Aorta (tissue), 5 donors: Measurements from ENCODE around the gene SP8. TPM values are rescaled to one million over a fixed set of nuclear protein-coding genes. Genes with fewer than 3 reads are reported as not detected.

ENCODE experiments used
- ATAC-seq: fragments of 200-7000 bp; cut with Tn5 transposase; one replicate; pipeline ENCODE4 v1.9.1; 2022; ENCODE audit warnings: moderate library complexity; ENCODE audit not compliant: low FRiP score
- DNase-seq, 2 donors: peaks; one replicate each; pipeline ENCODE4 v3.0.0-alpha.2; 2020
- H3K27ac ChIP-seq, 2 donors: one replicate each; pipeline ENCODE4 v1.5.1; 2013; ENCODE audit warnings: low read length in 2 of 2, mild to moderate bottlenecking in 2 of 2, moderate library complexity in 2 of 2, control low read depth in 1 of 2, inconsistent platforms in 1 of 2, low read depth in 1 of 2
- H3K27me3 ChIP-seq, 2 donors: one replicate each; pipeline ENCODE4 v1.6.1; 2013; ENCODE audit warnings: control low read depth in 1 of 2, low read length in 1 of 2, mild to moderate bottlenecking in 1 of 2, moderate library complexity in 1 of 2; ENCODE audit not compliant: insufficient read depth in 2 of 2, control insufficient read depth in 1 of 2
- H3K36me3 ChIP-seq, 2 donors: one replicate each; pipeline ENCODE4 v1.6.1; 2013; ENCODE audit warnings: control low read depth in 1 of 2, low read length in 1 of 2, mild to moderate bottlenecking in 1 of 2; ENCODE audit not compliant: insufficient read depth in 2 of 2, control insufficient read depth in 1 of 2
- H3K4me1 ChIP-seq, 2 donors: one replicate each; pipeline ENCODE4 v1.6.1; 2013; ENCODE audit warnings: low read length in 2 of 2, control low read depth in 1 of 2, mild to moderate bottlenecking in 1 of 2, moderate library complexity in 1 of 2; ENCODE audit not compliant: insufficient read depth in 2 of 2, control insufficient read depth in 1 of 2
- H3K4me3 ChIP-seq, 2 donors: one replicate each; pipeline ENCODE4 v1.5.1; 2013; ENCODE audit warnings: low read length in 2 of 2, control low read depth in 1 of 2, mild to moderate bottlenecking in 1 of 2
- H3K9me3 ChIP-seq: one replicate; pipeline ENCODE4 v1.6.1; 2013; ENCODE audit warnings: mild to moderate bottlenecking, low read length; ENCODE audit not compliant: control insufficient read depth
- WGBS, 2 donors: extraction: QIAGEN DNeasy Blood & Tissue Kit; methylation state at CpG; one replicate each; pipeline ENCODE4 v1.1.7; 2013; 5-methylcytosine and 5-hydroxymethylcytosine counted together
- intact Hi-C, 2 donors: fragments of 100-400 bp; cut with DNase I; formaldehyde crosslinking; loops; one replicate each; pipeline versions ENCODE4 v1.14.2 to v1.15.0; 2022
- polyA plus RNA-seq, 2 donors: library from polyadenylated mRNA; stranded (reverse); fragments of 200-250 nt; gene quantifications; one replicate each; pipeline ENCODE4 v1.2.3, GENCODE V29; 2013
- total RNA-seq, 2 donors: library from RNA; stranded (reverse); fragmentation: NEBNext Ultra II Directional; extraction: Animal tissue kit (Norgen Biotek cat#: 25700); gene quantifications; one replicate each; pipeline ENCODE4 v1.2.1, GENCODE V29; 2021
- donor health status: healthy with polysubstance abuse.
- donor health status: Bipolar disorder and iron deficiency.
- donor health status: DM: no; HTN: no; CAD: no.
- donor health status: DM: no; HTN: no; CAD: no.
- donor health status: DM: yes; HTN: yes; CAD: no.

The SP8 gene
- total and polyA plus RNA-seq, 4 donors: not detected

GRCh38 chr7:20779041-20779440, 7.6 kb downstream of the SP8 start:
- no peak for ATAC-seq
- peaks cover 0 to 3% of the 10 kb centered on the region in 2 donors for H3K27me3 ChIP-seq
- H3K27ac ChIP-seq: no peak overlapping the region
- no peaks in the 10 kb centered on the region for H3K4me1 ChIP-seq
- intact Hi-C loops: loop anchor here in 1 of 2 donors (10.0 kb wide), 1 partner anchor 726 kb away; no protein-coding TSS in a partner anchor
- no peak overlapping the region for H3K4me3 ChIP-seq
- H3K9me3 ChIP-seq: no peaks in the 10 kb centered on the region
- no peaks in the 10 kb centered on the region for H3K36me3 ChIP-seq
- no peak for DNase-seq
- 22 to 28% methylated on average over 16 of the region's 16 CpGs for WGBS, 2 donors

DNA sequence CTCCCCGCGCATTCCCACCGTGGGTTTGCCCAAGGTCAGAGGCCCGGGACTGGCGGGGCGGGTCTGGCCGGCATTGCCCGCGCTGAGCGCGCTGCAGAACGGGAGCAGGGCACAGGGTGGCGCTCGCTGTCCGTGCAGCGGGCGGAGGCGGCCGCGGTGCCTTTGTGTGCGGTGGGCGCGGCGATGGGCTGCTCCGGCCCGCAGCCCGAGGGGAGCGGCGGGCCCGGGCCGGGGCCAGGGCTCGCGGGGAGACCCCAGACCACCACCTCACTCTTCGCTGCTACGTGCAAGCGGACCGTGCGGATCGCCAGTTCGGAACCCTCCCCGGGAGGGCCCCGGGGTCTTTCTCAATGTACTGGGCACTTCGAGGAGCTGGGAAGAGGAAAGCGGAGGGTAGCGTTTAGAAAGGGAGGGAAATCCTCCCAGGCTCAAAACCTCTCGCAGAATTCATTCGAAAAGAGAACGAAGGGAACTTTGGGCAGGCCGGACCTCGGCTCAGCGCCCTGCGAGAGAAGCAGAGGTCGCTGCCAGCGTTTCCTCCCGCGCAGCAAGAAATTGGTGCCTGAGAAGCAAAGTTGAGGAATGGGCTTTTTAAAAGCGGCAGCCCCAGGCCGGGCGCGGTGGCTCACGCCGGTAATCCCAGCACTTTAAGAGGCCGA, 8.5 kb downstream of the SP8 start:
- DNase-seq: peak; percentile 48 to 72
- Histone ChIP-seq H3K27me3 (peaks cover 0 to 3% of the 10 kb centered on the region in 2 donors), H3K9me3 (no peaks in the 10 kb centered on the region), H3K27ac (no peak overlapping the region), H3K4me3 (no peak overlapping the region), H3K36me3 (no peaks in the 10 kb centered on the region), H3K4me1 (no peaks in the 10 kb centered on the region)
- intact Hi-C loops: loop anchor here in 1 of 2 donors (10.0 kb wide), 1 partner anchor 727 kb away; no protein-coding TSS in a partner anchor
- 2% methylated on average over 49 to 63 of the region's 63 CpGs for WGBS, 2 donors
- ATAC-seq: peak; percentile 52

GRCh38 chr7:20777377-20778062, 9.2 kb downstream of the SP8 start:
- no peaks in the 10 kb centered on the region for H3K9me3 ChIP-seq
- ATAC-seq (peak; percentile 44), DNase-seq (no peak)
- no peaks in the 10 kb centered on the region for H3K36me3 ChIP-seq
- 11% methylated on average over 28 to 30 of the region's 30 CpGs for WGBS, 2 donors
- no peak overlapping the region for H3K27ac ChIP-seq
- peaks cover 0 to 3% of the 10 kb centered on the region in 2 donors for H3K27me3 ChIP-seq
- no peak overlapping the region for H3K4me3 ChIP-seq
- intact Hi-C loops: loop anchor here in 1 of 2 donors (10.0 kb wide), 1 partner anchor 727 kb away; no protein-coding TSS in a partner anchor
- H3K4me1 ChIP-seq: no peaks in the 10 kb centered on the region

DNA sequence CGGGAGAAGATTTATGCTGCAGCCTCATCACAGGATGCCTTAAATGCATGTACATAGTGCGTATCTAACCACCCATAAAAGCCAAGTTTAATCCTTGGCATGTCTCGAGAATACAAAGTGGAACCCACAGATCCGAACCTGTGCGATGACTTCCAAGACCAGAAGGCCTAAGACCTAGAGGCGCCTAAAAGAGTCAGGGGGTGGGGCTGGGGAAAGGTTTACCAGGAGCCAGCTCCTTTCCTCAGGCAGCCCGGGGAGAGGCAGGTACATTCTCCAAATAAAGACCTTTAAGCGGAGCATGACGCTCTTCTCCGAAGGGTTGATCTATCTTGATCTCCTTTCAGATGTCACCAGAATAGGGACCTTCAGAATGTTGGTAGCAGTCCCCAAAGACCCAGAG, 9.7 kb downstream of the SP8 start:
- H3K9me3 ChIP-seq: no peaks in the 10 kb centered on the region
- intact Hi-C loops: loop anchor here in 1 of 2 donors (10.0 kb wide), 1 partner anchor 728 kb away; no protein-coding TSS in a partner anchor
- H3K27ac ChIP-seq: no peak overlapping the region
- peaks cover 0 to 3% of the 10 kb centered on the region in 2 donors for H3K27me3 ChIP-seq
- no peaks in the 10 kb centered on the region for H3K36me3 ChIP-seq
- ATAC-seq (peak; percentile 15), DNase-seq (no peak)
- H3K4me1 ChIP-seq: no peaks in the 10 kb centered on the region
- WGBS, 2 donors: 16 to 24% methylated on average over 10 of the region's 10 CpGs
- no peak overlapping the region for H3K4me3 ChIP-seq

DNA sequence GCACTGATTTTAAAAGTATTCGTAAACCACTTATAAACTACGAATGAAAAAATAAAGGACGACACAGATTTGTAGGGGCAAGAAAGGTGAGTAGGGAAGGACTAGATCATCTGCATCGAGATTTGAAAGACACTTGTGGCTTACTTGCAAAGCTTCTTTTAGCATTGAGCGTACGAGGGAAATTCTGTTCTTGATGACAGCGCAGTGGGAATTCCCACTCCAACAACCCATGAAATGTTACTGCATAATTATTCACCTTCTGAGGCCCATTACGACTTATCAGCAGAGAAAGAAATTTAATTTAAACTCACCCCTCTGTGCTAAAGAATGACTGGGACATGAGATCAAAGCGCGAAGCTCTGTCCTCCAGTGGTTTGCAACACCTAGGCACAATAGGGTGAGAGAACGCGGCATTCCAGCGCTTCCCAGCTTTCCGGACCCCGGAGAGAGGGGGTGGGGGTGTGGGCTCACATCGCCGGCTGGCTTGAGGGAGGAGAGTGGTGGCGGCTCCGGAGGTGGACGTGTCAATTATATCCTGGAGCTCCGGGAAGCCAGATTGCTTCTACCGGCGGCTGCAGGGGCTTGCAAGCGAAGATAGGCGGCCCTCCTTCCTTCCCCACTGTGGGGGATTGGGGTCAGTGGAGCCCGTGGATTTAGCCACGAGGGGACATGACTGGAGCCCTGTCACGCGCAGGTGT, 10.3 kb downstream of the SP8 start:
- H3K4me3 ChIP-seq: no peak overlapping the region
- ATAC-seq: no peak
- 11 to 12% methylated on average over 29 of the region's 29 CpGs for WGBS, 2 donors

GRCh38 chr7:20754001-20754400, 32.7 kb downstream of the SP8 start:
- Histone ChIP-seq H3K36me3 (no peaks in the 10 kb centered on the region), H3K4me3 (no peak overlapping the region), H3K9me3 (no peaks in the 10 kb centered on the region), H3K27ac (no peak overlapping the region), H3K4me1 (no peaks in the 10 kb centered on the region), H3K27me3 (peaks cover 0 to 5% of the 10 kb centered on the region in 2 donors)
- intact Hi-C loops: no loop called here
- no peak for ATAC-seq
- DNase-seq: no peak
- 94 to 98% methylated on average over 1 of the region's 1 CpG for WGBS, 2 donors

More for the DNA sequence above, 10.3 kb downstream of the SP8 start:
- Histone ChIP-seq H3K27me3 (peaks cover 0 to 3% of the 10 kb centered on the region in 2 donors), H3K9me3 (no peaks in the 10 kb centered on the region), H3K4me1 (no peaks in the 10 kb centered on the region), H3K36me3 (no peaks in the 10 kb centered on the region), H3K27ac (no peak overlapping the region)
- intact Hi-C loops: loop anchor here in 1 of 2 donors (10.0 kb wide), 1 partner anchor 728 kb away; no protein-coding TSS in a partner anchor
- no peak for DNase-seq

- Histone ChIP-seq H3K36me3 (no peaks in the 10 kb centered on the region), H3K4me3 (no peak overlapping the region), H3K27ac (no peak overlapping the region), H3K27me3 (peaks cover 0 to 5% of the 10 kb centered on the region in 2 donors), H3K9me3 (no peaks in the 10 kb centered on the region), H3K4me1 (no peaks in the 10 kb centered on the region)
- intact Hi-C loops: no loop called here
- ATAC-seq: no peak
- DNase-seq: no peak
- WGBS, 2 donors: 32% methylated on average over 1 of the region's 1 CpG
Observed at GRCh38 chr7:20749906-20750305, 36.8 kb downstream of the SP8 start.

DNA sequence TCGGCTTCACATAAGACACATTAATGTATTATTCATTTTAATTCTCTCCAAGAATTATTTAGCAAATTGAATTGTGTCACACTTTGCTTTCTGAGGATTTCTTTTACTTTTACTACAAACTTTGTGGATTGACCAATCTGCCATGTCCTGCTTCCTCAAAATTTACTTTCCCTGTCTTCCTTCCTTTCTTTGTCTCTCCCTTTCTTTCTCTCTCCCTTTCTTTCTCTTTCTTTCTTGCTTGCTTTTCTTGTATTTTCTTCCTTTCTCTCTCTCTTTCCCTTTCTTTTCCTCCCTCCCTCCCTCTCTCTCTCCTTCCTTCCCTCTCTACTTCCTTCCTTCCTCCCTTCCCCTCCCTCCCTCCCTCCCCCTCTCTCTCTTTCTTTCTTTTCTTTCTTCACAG, 37.8 kb downstream of the SP8 start:
- no peak for DNase-seq
- no peak for ATAC-seq
- 94 to 96% methylated on average over 1 of the region's 1 CpG for WGBS, 2 donors

More for the DNA sequence above, 37.8 kb downstream of the SP8 start:
- no peaks in the 10 kb centered on the region for H3K9me3 ChIP-seq
- H3K4me3 ChIP-seq: no peak overlapping the region
- no peaks in the 10 kb centered on the region for H3K36me3 ChIP-seq
- intact Hi-C loops: no loop called here
- H3K27me3 ChIP-seq: peaks cover 0 to 5% of the 10 kb centered on the region in 2 donors
- no peak overlapping the region for H3K27ac ChIP-seq
- no peaks in the 10 kb centered on the region for H3K4me1 ChIP-seq
